Purkinje cell (primary cell): Measurements from ENCODE around the gene SFTPD. TPM values are rescaled to one million over a fixed set of nuclear protein-coding genes. Genes with fewer than 3 reads are reported as not detected.

Experiments used
- polyA plus RNA-seq: library from polyadenylated mRNA; unstranded; fragments of >200 nt; fragmentation: Nextera tagmentation; gene quantifications from 2 replicates; pipeline ENCODE4 v1.2.1, GENCODE V29; 2014

The SFTPD gene
- polyA plus RNA-seq = 2.0 and 3.8 TPM in 2 replicates

DNA sequence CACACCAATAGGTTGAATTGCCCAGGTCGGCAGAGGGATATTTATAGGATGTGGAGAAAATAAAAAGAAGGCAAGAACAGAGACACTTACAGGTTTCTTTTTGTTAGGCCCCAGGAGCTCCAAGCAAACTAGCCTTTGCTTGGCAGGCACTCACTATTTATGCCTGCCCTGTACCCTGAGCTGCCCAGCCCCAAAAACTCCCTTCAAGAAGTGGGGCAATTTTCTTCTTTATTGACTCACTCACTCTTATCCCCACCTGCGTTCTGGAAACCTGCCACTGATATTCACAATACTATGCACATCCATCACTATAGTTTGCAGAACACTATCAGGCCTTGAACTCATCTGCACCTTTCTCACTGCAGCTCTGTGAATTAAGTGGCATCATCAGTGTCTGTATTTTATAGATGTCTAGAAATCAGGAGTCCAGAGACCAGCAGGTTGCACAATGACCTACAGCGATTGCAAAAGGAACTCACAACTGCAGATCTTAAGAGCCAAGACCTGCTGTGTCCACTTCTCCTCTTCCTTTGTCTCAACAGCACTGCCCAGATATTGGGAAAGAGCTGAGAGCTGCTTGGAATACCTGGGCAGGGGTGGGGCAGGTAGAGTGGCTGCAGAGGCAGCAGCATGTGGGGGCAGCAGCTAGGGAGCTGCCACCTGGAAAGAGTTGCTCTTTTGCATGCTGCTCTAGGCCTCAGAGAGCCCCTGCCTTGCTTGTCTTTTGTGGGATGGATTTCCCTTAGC is at the start of gene SFTPD:
Gene SFTPD (minus strand): TSS at position 130 of the 747 bp plus-strand sequence. CDS start 2,446 bp downstream, outside the sequence.

Other genes starting within 250 kb of the SFTPD start
- gene NUTM2B, start 245.9 kb downstream of the SFTPD start, polyA plus RNA-seq = not detected in 2 replicates
- not detected in 2 replicates for gene NUTM2E, start 122.4 kb downstream of the SFTPD start, polyA plus RNA-seq
- 19.5 and 25.8 TPM in 2 replicates for gene TMEM254, start 129.6 kb upstream of the SFTPD start, polyA plus RNA-seq
- gene PLAC9, start 183.6 kb upstream of the SFTPD start, polyA plus RNA-seq = 2.4 TPM in 1 of 2 replicates, not detected in the other